ENCODE data around the gene RRP15. TPM values are rescaled to one million over a fixed set of nuclear protein-coding genes. Genes with fewer than 3 reads are reported as not detected.

The RRP15 gene
- total RNA-seq, 1 donor from 2014 or later = 32.9 TPM

- DNase-seq (ENCODE audit: low spot score) = no peak
- Mint-ChIP-seq H3K36me3 (ENCODE audit: low read depth) (peaks cover 6% of the 10 kb centered on the region), H3K27me3 (ENCODE audit: low read depth) (no peaks in the 10 kb centered on the region), H3K9me3 (no peaks in the 10 kb centered on the region), H3K4me1 (ENCODE audit: low read depth) (no peaks in the 10 kb centered on the region), H3K4me3 (ENCODE audit: low read depth) (no peak overlapping the region), H3K27ac (no peak overlapping the region)
- intact Hi-C loops (cut with micrococcal nuclease) = no loop called here
Observed at GRCh38 chr1:218324226-218324580, 39.1 kb downstream of the RRP15 start.

- no peaks in the 10 kb centered on the region for H3K9me3 Mint-ChIP-seq
- no peaks in the 10 kb centered on the region for H3K27me3 Mint-ChIP-seq (ENCODE audit: low read depth)
- intact Hi-C loops (cut with micrococcal nuclease) = loop anchor here (5.0 kb wide), 1 partner anchor 41 kb away; the partner anchor contains the start of gene RRP15
- DNase-seq (ENCODE audit: low spot score) = no peak
- H3K36me3 Mint-ChIP-seq (ENCODE audit: low read depth) = no peaks in the 10 kb centered on the region
- no peak overlapping the region for H3K4me3 Mint-ChIP-seq (ENCODE audit: low read depth)
- no peaks in the 10 kb centered on the region for H3K4me1 Mint-ChIP-seq (ENCODE audit: low read depth)
- H3K27ac Mint-ChIP-seq = no peak overlapping the region
Observed at GRCh38 chr1:218328769-218329168, 43.7 kb downstream of the RRP15 start.

DNA sequence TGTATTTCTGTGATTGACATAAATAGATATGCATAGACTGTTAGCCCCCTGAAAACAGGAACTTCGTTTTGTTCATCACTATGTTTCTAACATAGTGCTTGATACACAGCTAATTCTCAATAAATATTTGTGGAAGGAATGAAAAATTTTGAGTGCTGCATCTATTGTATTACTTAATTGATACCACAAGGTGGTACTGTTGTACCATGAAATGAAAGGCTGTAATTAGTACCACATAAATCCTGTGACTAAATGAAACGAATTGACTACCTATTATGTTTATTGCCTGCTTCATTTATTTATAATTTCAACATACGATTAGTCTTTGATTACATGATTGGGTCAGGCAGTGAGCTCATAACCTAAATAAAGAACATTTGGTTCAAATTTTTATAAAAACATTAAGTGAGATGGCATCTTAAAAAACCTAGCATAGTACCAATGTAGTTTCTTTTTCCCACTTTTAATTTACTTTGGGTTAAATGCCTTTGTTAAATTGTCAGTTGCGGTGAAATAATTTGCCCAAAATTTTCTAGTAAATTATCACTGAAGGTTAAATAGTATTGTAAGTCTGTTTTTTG, 45.0 kb downstream of the RRP15 start:
- no peaks in the 10 kb centered on the region for H3K9me3 Mint-ChIP-seq
- no peak overlapping the region for H3K27ac Mint-ChIP-seq
- no peaks in the 10 kb centered on the region for H3K36me3 Mint-ChIP-seq (ENCODE audit: low read depth)
- no peaks in the 10 kb centered on the region for H3K27me3 Mint-ChIP-seq (ENCODE audit: low read depth)
- no peaks in the 10 kb centered on the region for H3K4me1 Mint-ChIP-seq (ENCODE audit: low read depth)
- intact Hi-C loops (cut with micrococcal nuclease) = loop anchor here (1.0 to 5.0 kb wide), 2 partner anchors 191 to 1332 kb away; no protein-coding TSS in a partner anchor
- no peak overlapping the region for H3K4me3 Mint-ChIP-seq (ENCODE audit: low read depth)
- no peak for DNase-seq (ENCODE audit: low spot score)

- intact Hi-C loops (cut with micrococcal nuclease) = loop anchor here (5.0 kb wide), 1 partner anchor 1330 kb away; no protein-coding TSS in a partner anchor
- H3K9me3 Mint-ChIP-seq = no peaks in the 10 kb centered on the region
- no peaks in the 10 kb centered on the region for H3K4me1 Mint-ChIP-seq (ENCODE audit: low read depth)
- no peaks in the 10 kb centered on the region for H3K27me3 Mint-ChIP-seq (ENCODE audit: low read depth)
- H3K36me3 Mint-ChIP-seq (ENCODE audit: low read depth) = no peaks in the 10 kb centered on the region
- DNase-seq (ENCODE audit: low spot score) = no peak
- no peak overlapping the region for H3K27ac Mint-ChIP-seq
- no peak overlapping the region for H3K4me3 Mint-ChIP-seq (ENCODE audit: low read depth)
Observed at GRCh38 chr1:218332416-218332815, 47.3 kb downstream of the RRP15 start.

DNA sequence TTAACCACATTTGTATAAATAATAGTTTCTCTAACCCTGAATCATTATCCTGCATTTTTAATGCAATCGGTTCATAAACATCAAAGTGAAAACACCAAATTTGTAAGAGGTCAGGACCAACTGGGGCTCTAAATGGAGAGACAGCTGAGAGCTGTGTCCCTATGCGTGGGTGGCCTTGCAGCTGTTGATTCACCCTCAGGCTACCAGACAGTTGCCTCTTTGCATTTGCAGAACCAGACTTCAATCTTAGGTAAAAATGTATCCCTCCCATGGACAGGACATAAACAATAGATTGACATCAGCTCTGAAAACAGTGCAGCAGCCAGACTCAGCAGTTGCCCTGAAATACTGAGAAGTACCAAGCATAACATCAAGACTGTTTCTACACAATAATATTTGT, 51.2 kb downstream of the RRP15 start:
- Mint-ChIP-seq H3K27me3 (ENCODE audit: low read depth) (peaks cover 6% of the 10 kb centered on the region), H3K36me3 (ENCODE audit: low read depth) (no peaks in the 10 kb centered on the region), H3K27ac (no peak overlapping the region), H3K4me3 (ENCODE audit: low read depth) (no peak overlapping the region), H3K4me1 (ENCODE audit: low read depth) (peaks cover under 1% of the 10 kb centered on the region), H3K9me3 (no peaks in the 10 kb centered on the region)
- no peak for DNase-seq (ENCODE audit: low spot score)
- intact Hi-C loops (cut with micrococcal nuclease) = no loop called here

GRCh38 chr1:218339267-218339831, 54.3 kb downstream of the RRP15 start:
- Mint-ChIP-seq H3K27ac (no peak overlapping the region), H3K4me3 (ENCODE audit: low read depth) (no peak overlapping the region), H3K4me1 (ENCODE audit: low read depth) (peaks cover 2% of the 10 kb centered on the region), H3K36me3 (ENCODE audit: low read depth) (no peaks in the 10 kb centered on the region), H3K9me3 (no peaks in the 10 kb centered on the region), H3K27me3 (ENCODE audit: low read depth) (peaks cover 23% of the 10 kb centered on the region)
- intact Hi-C loops (cut with micrococcal nuclease) = loop anchor here (1.0 kb wide), 1 partner anchor 182 kb away; no protein-coding TSS in a partner anchor
- no peak for DNase-seq (ENCODE audit: low spot score)

DNA sequence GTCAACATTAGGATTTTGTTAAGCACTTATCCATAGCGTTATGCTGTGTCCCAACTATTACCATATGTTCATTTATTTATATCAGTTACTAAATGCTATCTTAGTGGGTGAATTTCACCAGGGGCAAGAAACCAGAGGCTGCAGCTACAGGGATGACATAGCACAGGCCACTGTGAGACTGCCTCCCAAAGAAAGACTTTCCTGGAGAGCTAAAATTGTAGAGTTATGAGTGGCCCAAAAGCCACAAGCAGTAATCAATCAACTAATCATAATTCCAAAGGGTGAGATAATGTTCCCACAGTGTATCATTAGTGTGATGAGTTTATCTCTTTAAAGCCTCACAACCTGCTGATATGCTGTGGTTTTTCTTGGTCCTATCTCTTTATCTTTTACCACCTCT, 56.2 kb downstream of the RRP15 start:
- intact Hi-C loops (cut with micrococcal nuclease) = no loop called here
- Mint-ChIP-seq H3K27me3 (ENCODE audit: low read depth) (peaks cover 27% of the 10 kb centered on the region), H3K4me3 (ENCODE audit: low read depth) (no peak overlapping the region), H3K9me3 (no peaks in the 10 kb centered on the region), H3K27ac (no peak overlapping the region), H3K36me3 (ENCODE audit: low read depth) (no peaks in the 10 kb centered on the region), H3K4me1 (ENCODE audit: low read depth) (peaks cover 5% of the 10 kb centered on the region)
- no peak for DNase-seq (ENCODE audit: low spot score)

DNA sequence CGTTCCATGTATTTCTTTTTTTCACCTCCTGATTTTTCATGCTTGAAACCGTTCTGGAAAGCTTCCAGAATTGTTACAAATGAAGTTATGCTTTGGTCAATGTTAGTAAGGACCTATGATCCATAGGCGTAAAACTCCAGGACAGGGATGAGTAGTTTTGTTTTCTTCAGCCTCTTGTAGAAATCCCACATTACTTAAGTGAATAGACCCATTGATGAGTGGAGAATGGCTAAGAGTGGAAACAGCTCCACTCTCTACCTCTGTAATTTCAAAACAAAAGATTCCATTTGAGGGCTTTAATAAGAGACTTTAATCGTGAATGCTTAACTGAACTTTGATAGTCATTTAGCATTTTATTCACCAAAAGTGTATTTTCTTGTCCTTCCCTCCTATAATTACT, 57.0 kb downstream of the RRP15 start:
- intact Hi-C loops (cut with micrococcal nuclease) = no loop called here
- Mint-ChIP-seq H3K36me3 (ENCODE audit: low read depth) (no peaks in the 10 kb centered on the region), H3K27ac (no peak overlapping the region), H3K9me3 (no peaks in the 10 kb centered on the region), H3K27me3 (ENCODE audit: low read depth) (peaks cover 35% of the 10 kb centered on the region), H3K4me1 (ENCODE audit: low read depth) (peaks cover 12% of the 10 kb centered on the region), H3K4me3 (ENCODE audit: low read depth) (no peak overlapping the region)
- no peak for DNase-seq (ENCODE audit: low spot score)

GRCh38 chr1:218344814-218345672, 60.0 kb downstream of the RRP15 start, which contains the start of gene TGFB2:
Gene TGFB2, plus strand, starts transcription at chr1:218345336. Its CDS starts 1,366 bp downstream, at chr1:218346702.
- no peak within 1 kb of the TSS for H3K27ac Mint-ChIP-seq

DNA sequence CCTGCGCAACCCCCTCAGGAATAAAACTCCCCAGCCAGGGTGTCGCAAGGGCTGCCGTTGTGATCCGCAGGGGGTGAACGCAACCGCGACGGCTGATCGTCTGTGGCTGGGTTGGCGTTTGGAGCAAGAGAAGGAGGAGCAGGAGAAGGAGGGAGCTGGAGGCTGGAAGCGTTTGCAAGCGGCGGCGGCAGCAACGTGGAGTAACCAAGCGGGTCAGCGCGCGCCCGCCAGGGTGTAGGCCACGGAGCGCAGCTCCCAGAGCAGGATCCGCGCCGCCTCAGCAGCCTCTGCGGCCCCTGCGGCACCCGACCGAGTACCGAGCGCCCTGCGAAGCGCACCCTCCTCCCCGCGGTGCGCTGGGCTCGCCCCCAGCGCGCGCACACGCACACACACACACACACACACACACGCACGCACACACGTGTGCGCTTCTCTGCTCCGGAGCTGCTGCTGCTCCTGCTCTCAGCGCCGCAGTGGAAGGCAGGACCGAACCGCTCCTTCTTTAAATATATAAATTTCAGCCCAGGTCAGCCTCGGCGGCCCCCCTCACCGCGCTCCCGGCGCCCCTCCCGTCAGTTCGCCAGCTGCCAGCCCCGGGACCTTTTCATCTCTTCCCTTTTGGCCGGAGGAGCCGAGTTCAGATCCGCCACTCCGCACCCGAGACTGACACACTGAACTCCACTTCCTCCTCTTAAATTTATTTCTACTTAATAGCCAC, 60.7 kb downstream of the RRP15 start:
- DNase-seq (ENCODE audit: low spot score) = no peak
- H3K27ac Mint-ChIP-seq = no peak overlapping the region
- no peaks in the 10 kb centered on the region for H3K36me3 Mint-ChIP-seq (ENCODE audit: low read depth)
- peak overlapping the region; percentile 67 for H3K4me3 Mint-ChIP-seq (ENCODE audit: low read depth)
- peaks cover 63% of the 10 kb centered on the region for H3K27me3 Mint-ChIP-seq (ENCODE audit: low read depth)
- H3K9me3 Mint-ChIP-seq = no peaks in the 10 kb centered on the region
- H3K4me1 Mint-ChIP-seq (ENCODE audit: low read depth) = peaks cover 16% of the 10 kb centered on the region
- intact Hi-C loops (cut with micrococcal nuclease) = loop anchor here (1.0 to 2.0 kb wide), 2 partner anchors 31 to 181 kb away; no protein-coding TSS in a partner anchor

More at GRCh38 chr1:218344814-218345672, 60.0 kb downstream of the RRP15 start, which contains the start of gene TGFB2:
- Mint-ChIP-seq H3K27me3 (ENCODE audit: low read depth) (peaks cover 60% of the 10 kb centered on the region), H3K9me3 (no peaks in the 10 kb centered on the region), H3K4me3 (ENCODE audit: low read depth) (peak within 1 kb of the TSS; percentile 67), H3K36me3 (ENCODE audit: low read depth) (no peaks in the 10 kb centered on the region), H3K4me1 (ENCODE audit: low read depth) (peaks cover 16% of the 10 kb centered on the region)
- intact Hi-C loops (cut with micrococcal nuclease) = no loop called here
- no peak for DNase-seq (ENCODE audit: low spot score)

GRCh38 chr1:218346391-218347204, 61.5 kb downstream of the RRP15 start:
- H3K9me3 Mint-ChIP-seq = no peaks in the 10 kb centered on the region
- peaks cover 22% of the 10 kb centered on the region for H3K4me1 Mint-ChIP-seq (ENCODE audit: low read depth)
- peaks cover 67% of the 10 kb centered on the region for H3K27me3 Mint-ChIP-seq (ENCODE audit: low read depth)
- H3K4me3 Mint-ChIP-seq (ENCODE audit: low read depth) = peak overlapping the region; percentile 67
- no peak for DNase-seq (ENCODE audit: low spot score)
- H3K36me3 Mint-ChIP-seq (ENCODE audit: low read depth) = no peaks in the 10 kb centered on the region
- intact Hi-C loops (cut with micrococcal nuclease) = loop anchor here (1.0 to 2.0 kb wide), 2 partner anchors 31 to 182 kb away; no protein-coding TSS in a partner anchor
- no peak overlapping the region for H3K27ac Mint-ChIP-seq

DNA sequence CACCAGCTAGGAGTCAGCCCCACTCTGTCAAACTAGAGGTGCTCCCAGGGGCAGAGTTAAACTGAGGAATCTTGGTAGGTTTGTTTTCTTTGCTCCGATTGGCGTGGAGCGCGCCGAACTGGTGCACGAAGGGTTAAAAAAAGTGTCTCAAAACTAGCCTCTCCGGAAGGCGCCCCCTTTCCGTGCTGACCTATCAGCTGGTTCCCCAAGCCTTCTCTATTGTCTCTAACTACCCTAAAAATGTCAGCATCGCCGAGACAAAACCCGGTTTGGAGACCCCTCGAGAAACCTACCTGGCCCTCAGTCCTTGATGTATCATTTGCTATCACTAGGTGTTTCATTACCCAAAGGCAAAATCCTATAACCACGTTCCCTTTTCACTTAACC, 62.2 kb downstream of the RRP15 start:
- H3K27ac Mint-ChIP-seq = no peak overlapping the region

More for the DNA sequence above, 62.2 kb downstream of the RRP15 start:
- intact Hi-C loops (cut with micrococcal nuclease) = loop anchor here (2.0 kb wide), 1 partner anchor 183 kb away; no protein-coding TSS in a partner anchor
- Mint-ChIP-seq H3K9me3 (no peaks in the 10 kb centered on the region), H3K36me3 (ENCODE audit: low read depth) (no peaks in the 10 kb centered on the region), H3K4me1 (ENCODE audit: low read depth) (peaks cover 24% of the 10 kb centered on the region), H3K27me3 (ENCODE audit: low read depth) (peaks cover 65% of the 10 kb centered on the region), H3K4me3 (ENCODE audit: low read depth) (peak overlapping the region; percentile 67)
- DNase-seq (ENCODE audit: low spot score) = no peak

Measured in activated T-helper 2 cell treated with anti-CD3 and anti-CD28 coated beads, Interferon-gamma antibody, Interleukin-2, Interleukin-4, amounts not matched to agents 10 μg/mL and 5 μg/mL and 100 μg/mL, durations not matched to agents 14 hours and 24 hours and 36 hours (primary cell).